Measurements from ENCODE around the gene CMYA5. TPM values are rescaled to one million over a fixed set of nuclear protein-coding genes. Genes with fewer than 3 reads are reported as not detected.
"Not testable (repeated sequence)": the region's sequence is repeated elsewhere in the genome, so short reads cannot be mapped to it uniquely, and the experiment has no call there.

The CMYA5 gene
- total and polyA plus RNA-seq, 4 donors: 0.29 to 12.3 (median 0.72) TPM

DNA sequence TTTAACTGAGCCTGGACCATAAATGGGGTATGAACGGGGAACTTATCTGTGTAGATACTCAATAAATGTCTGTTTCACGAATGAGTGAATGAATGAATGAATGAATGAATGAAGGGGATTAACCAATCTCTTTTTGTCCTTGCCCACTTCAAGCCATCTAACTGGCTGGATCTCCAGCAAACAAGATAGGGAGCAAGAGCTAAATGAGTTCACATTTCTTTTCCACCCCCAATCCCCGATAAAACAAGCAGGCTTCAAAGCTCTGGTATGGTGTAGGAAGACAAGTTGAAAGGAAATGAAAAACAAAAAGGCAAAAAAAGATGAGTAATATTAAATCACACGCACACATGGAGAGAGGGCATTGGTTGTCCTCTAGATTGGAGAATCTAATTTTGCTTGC, 84.0 kb downstream of the CMYA5 start:
- no peak overlapping the region for H3K4me3 ChIP-seq
- no peak overlapping the region for H3K9ac ChIP-seq (ENCODE audit: insufficient read depth in 1 of 2, low read length in 2 of 2)
- TF ChIP-seq, protein P1, sequence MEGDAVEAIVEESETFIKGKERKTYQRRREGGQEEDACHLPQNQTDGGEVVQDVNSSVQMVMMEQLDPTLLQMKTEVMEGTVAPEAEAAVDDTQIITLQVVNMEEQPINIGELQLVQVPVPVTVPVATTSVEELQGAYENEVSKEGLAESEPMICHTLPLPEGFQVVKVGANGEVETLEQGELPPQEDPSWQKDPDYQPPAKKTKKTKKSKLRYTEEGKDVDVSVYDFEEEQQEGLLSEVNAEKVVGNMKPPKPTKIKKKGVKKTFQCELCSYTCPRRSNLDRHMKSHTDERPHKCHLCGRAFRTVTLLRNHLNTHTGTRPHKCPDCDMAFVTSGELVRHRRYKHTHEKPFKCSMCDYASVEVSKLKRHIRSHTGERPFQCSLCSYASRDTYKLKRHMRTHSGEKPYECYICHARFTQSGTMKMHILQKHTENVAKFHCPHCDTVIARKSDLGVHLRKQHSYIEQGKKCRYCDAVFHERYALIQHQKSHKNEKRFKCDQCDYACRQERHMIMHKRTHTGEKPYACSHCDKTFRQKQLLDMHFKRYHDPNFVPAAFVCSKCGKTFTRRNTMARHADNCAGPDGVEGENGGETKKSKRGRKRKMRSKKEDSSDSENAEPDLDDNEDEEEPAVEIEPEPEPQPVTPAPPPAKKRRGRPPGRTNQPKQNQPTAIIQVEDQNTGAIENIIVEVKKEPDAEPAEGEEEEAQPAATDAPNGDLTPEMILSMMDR (IDR thresholded peaks at IDR 0.05; ENCODE audit: control extremely low read depth, extremely low read depth): no peak
- H3K27ac ChIP-seq (ENCODE audit: low read depth in 1 of 2, low read length in 1 of 2): peak overlapping the region in 1 of 2 donors; percentile 14
- H3K4me1 ChIP-seq (ENCODE audit: control insufficient read depth in 5 of 5, insufficient read depth in 5 of 5, low read length in 5 of 5): no peaks in the 10 kb centered on the region
- 85 to 90% methylated on average over 4 of the region's 4 CpGs for WGBS, 2 donors
- no peak for ATAC-seq (ENCODE audit: insufficient read depth, low FRiP score)
- peaks cover 0 to 15% (median 1%) of the 10 kb centered on the region in 4 donors for H3K36me3 ChIP-seq (ENCODE audit: control insufficient read depth in 4 of 4, insufficient read depth in 4 of 4, low read length in 4 of 4)
- no peak for DNase-seq
- no peaks in the 10 kb centered on the region for H3K27me3 ChIP-seq (ENCODE audit: control insufficient read depth in 3 of 3, insufficient read depth in 3 of 3, low read length in 2 of 3)
- H3K9me3 ChIP-seq (ENCODE audit: control insufficient read depth in 4 of 4, insufficient read depth in 3 of 4, low read length in 3 of 4): peaks cover 0 to 5% (median 0%) of the 10 kb centered on the region in 4 donors

DNA sequence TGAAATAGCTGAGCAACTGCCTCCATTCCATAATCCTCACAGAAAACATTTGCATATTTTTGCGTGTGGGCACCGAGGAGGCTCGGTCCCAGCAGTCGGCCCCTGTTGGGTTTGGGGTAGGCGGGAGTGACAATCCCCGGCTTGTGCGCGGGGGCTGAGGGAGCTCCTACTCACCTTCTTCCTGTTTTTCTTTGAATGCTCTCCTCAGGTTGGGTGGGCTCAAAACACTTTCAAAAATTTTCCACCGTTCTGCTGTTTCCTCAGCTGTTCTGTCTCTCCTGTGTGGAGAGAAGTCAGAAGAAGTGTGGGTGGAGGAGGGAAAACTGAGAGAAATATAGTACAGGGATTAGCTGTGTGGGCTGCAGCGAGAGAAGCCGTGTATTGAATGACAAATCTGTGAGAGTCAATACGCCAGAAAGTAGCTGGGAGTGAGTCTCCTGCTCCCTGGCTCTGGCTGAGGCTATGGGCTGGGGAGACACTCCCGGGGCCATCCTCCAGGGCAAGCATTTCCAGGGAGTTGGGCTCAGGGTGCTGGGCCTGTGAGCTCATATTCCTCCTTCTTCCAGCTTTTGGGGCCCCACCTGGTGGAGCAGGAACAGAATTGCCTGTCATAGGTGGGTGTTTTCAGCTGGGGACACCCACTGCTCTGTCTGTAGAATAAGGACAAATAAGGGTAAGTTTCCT, 84.7 kb downstream of the CMYA5 start:
- H3K4me3 ChIP-seq: no peak overlapping the region
- H3K27ac ChIP-seq (ENCODE audit: low read depth in 1 of 2, low read length in 1 of 2): no peak overlapping the region
- H3K9me3 ChIP-seq (ENCODE audit: control insufficient read depth in 4 of 4, insufficient read depth in 3 of 4, low read length in 3 of 4): peaks cover 0 to 5% (median 0%) of the 10 kb centered on the region in 4 donors
- H3K36me3 ChIP-seq (ENCODE audit: control insufficient read depth in 4 of 4, insufficient read depth in 4 of 4, low read length in 4 of 4): peaks cover 0 to 15% (median 1%) of the 10 kb centered on the region in 4 donors
- TF ChIP-seq, protein P1 (IDR thresholded peaks at IDR 0.05; ENCODE audit: control extremely low read depth, extremely low read depth): no peak
- 77 to 79% methylated on average over 13 of the region's 13 CpGs for WGBS, 2 donors
- DNase-seq (peak in 1 of 3 donors; percentile 8), ATAC-seq (ENCODE audit: insufficient read depth, low FRiP score) (no peak)
- H3K27me3 ChIP-seq (ENCODE audit: control insufficient read depth in 3 of 3, insufficient read depth in 3 of 3, low read length in 2 of 3): no peaks in the 10 kb centered on the region
- no peak overlapping the region for H3K9ac ChIP-seq (ENCODE audit: insufficient read depth in 1 of 2, low read length in 2 of 2)
- no peaks in the 10 kb centered on the region for H3K4me1 ChIP-seq (ENCODE audit: control insufficient read depth in 5 of 5, insufficient read depth in 5 of 5, low read length in 5 of 5)

DNA sequence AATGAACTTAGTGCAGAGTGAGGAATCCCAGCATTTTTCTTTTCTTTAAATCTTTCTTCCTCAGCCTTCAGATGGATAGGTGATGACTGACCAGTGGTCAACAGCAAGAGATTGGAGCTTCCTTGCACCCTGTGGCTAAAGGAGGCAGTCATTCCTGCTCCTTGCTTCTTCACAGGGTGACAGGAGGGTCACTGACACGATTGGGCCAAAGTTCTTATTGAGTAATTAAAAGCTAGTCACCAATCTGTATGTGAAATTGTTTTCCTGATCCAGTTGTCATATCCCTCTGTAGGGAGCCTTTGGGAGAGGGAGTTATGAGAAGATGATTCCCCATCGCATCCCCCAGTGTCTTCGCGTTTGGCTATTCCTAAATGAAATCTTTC, 85.2 kb downstream of the CMYA5 start:
- no peak for DNase-seq
- TF ChIP-seq, protein P1 (IDR thresholded peaks at IDR 0.05; ENCODE audit: control extremely low read depth, extremely low read depth): no peak
- no peak overlapping the region for H3K4me3 ChIP-seq
- H3K27ac ChIP-seq (ENCODE audit: low read depth in 1 of 2, low read length in 1 of 2): no peak overlapping the region
- peaks cover 0 to under 1% (median 0%) of the 10 kb centered on the region in 4 donors for H3K9me3 ChIP-seq (ENCODE audit: control insufficient read depth in 4 of 4, insufficient read depth in 3 of 4, low read length in 3 of 4)
- ATAC-seq (ENCODE audit: insufficient read depth, low FRiP score): no peak
- peaks cover 0 to 15% (median 1%) of the 10 kb centered on the region in 4 donors for H3K36me3 ChIP-seq (ENCODE audit: control insufficient read depth in 4 of 4, insufficient read depth in 4 of 4, low read length in 4 of 4)
- 83 to 88% methylated on average over 4 of the region's 4 CpGs for WGBS, 2 donors
- no peak overlapping the region for H3K9ac ChIP-seq (ENCODE audit: insufficient read depth in 1 of 2, low read length in 2 of 2)
- H3K27me3 ChIP-seq (ENCODE audit: control insufficient read depth in 3 of 3, insufficient read depth in 3 of 3, low read length in 2 of 3): no peaks in the 10 kb centered on the region
- no peaks in the 10 kb centered on the region for H3K4me1 ChIP-seq (ENCODE audit: control insufficient read depth in 5 of 5, insufficient read depth in 5 of 5, low read length in 5 of 5)

DNA sequence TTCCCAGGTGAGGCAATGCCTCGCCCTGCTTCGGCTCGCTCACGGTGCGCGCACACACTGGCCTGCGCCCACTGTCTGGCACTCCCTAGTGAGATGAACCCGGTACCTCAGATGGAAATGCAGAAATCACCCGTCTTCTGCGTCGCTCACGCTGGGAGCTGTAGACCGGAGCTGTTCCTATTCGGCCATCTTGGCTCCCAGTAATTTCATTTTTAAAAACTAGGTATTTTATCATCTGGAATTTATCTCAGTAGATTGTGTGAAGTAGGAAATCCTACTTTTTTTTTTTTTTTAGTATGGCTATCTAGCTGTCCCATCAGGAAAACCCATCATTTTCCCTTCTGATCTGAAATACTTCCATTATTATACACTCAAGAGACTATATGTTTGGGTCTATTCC, 95.1 kb downstream of the CMYA5 start:
- H3K4me3 ChIP-seq; DNase-seq; H3K9me3 ChIP-seq (ENCODE audit: control insufficient read depth in 4 of 4, insufficient read depth in 3 of 4, low read length in 3 of 4); H3K27ac ChIP-seq (ENCODE audit: low read depth in 1 of 2, low read length in 1 of 2); H3K36me3 ChIP-seq (ENCODE audit: control insufficient read depth in 4 of 4, insufficient read depth in 4 of 4, low read length in 4 of 4); H3K4me1 ChIP-seq (ENCODE audit: control insufficient read depth in 5 of 5, insufficient read depth in 5 of 5, low read length in 5 of 5); H3K9ac ChIP-seq (ENCODE audit: insufficient read depth in 1 of 2, low read length in 2 of 2); H3K27me3 ChIP-seq (ENCODE audit: control insufficient read depth in 3 of 3, insufficient read depth in 3 of 3, low read length in 2 of 3); ATAC-seq (ENCODE audit: insufficient read depth, low FRiP score): not testable (repeated sequence)
- WGBS, 2 donors: 76 to 86% methylated on average over 13 to 14 of the region's 14 CpGs

Data from lung (tissue), 12 donors.